ENCODE measurements around the gene NBPF14.
"Not testable (repeated sequence)": the region's sequence is repeated elsewhere in the genome, so short reads cannot be mapped to it uniquely, and the experiment has no call there.

GRCh38 chr1:148591098-148591497 lies 4.7 kb downstream of the NBPF14 start:
- not testable (repeated sequence) for TF ChIP-seq TAF1 (IDR thresholded peaks at IDR 0.05; ENCODE audit: borderline replicate concordance, low read depth, low read length); POLR2A (IDR thresholded peaks at IDR 0.05; ENCODE audit: low read depth, low read length); POLR2AphosphoS5 (IDR thresholded peaks at IDR 0.05; ENCODE audit: low read depth, low read length)
